MV-4-11 (cell line): ENCODE data around the gene TUBB6.

Source experiments
- DNase-seq: peaks from one replicate; lab custom pipeline; 2025; lab: John Stamatoyannopoulos, UW

Gene TUBB6

GRCh38 chr18:12338382-12338781 lies 30.3 kb downstream of the TUBB6 start:
- DNase-seq = no peak

GRCh38 chr18:12340945-12341660 lies 33.1 kb downstream of the TUBB6 start:
- no peak for DNase-seq

- no peak for DNase-seq
Measured at GRCh38 chr18:12342661-12343060, 34.6 kb downstream of the TUBB6 start.

- DNase-seq = no peak
Measured at GRCh38 chr18:12345491-12346239, 37.6 kb downstream of the TUBB6 start.

- DNase-seq = no peak
Measured at GRCh38 chr18:12346240-12346565, 38.2 kb downstream of the TUBB6 start.

GRCh38 chr18:12347895-12348294 lies 39.9 kb downstream of the TUBB6 start:
- no peak for DNase-seq

GRCh38 chr18:12352188-12352587 lies 44.1 kb downstream of the TUBB6 start:
- DNase-seq = no peak

- no peak for DNase-seq
Measured at GRCh38 chr18:12359515-12359927, 51.5 kb downstream of the TUBB6 start.

GRCh38 chr18:12361770-12362378 lies 53.8 kb downstream of the TUBB6 start:
- DNase-seq = no peak

GRCh38 chr18:12362473-12363174 lies 54.6 kb downstream of the TUBB6 start:
- DNase-seq = no peak

- DNase-seq = no peak
Measured at GRCh38 chr18:12366379-12366778, 58.3 kb downstream of the TUBB6 start.

- DNase-seq = no peak
Measured at GRCh38 chr18:12366784-12367183, 58.7 kb downstream of the TUBB6 start.

- no peak for DNase-seq
Measured at GRCh38 chr18:12369211-12369610, 61.2 kb downstream of the TUBB6 start.

GRCh38 chr18:12371590-12371989 lies 63.5 kb downstream of the TUBB6 start:
- DNase-seq = no peak

- DNase-seq = no peak
Measured at GRCh38 chr18:12372406-12372805, 64.4 kb downstream of the TUBB6 start.

- DNase-seq = no peak
Measured at GRCh38 chr18:12373116-12373770, 65.2 kb downstream of the TUBB6 start.

- DNase-seq = no peak
Measured at GRCh38 chr18:12373771-12374116, 65.7 kb downstream of the TUBB6 start.

GRCh38 chr18:12374401-12374800 lies 66.4 kb downstream of the TUBB6 start:
- no peak for DNase-seq
